ENCODE data around the gene FANCL. TPM values are rescaled to one million over a fixed set of nuclear protein-coding genes. Genes with fewer than 3 reads are reported as not detected.
A peak's percentile ranks its signal among the peaks of the same experiment; 100 is the strongest.

Gene FANCL
- polyA plus RNA-seq (2011; rRNA removed) (50.5 and 68.8 TPM in 2 replicates), polyA plus RNA-seq (2017; fragmentation: RNase III; extraction: RNeasy Plus Mini Kit Qiagen cat#74134 plus additional on column Dnase treatment) (33.8 to 34.4 TPM (median 34.1 TPM) in 3 replicates), polyA minus RNA-seq (2011; rRNA and poly(A)+ RNA removed) (24.0 and 26.7 TPM in 2 replicates)
- polyA plus RNA-seq (2012; cell fraction: cytosol; rRNA removed): 23.6 and 24.8 TPM in 2 replicates
- polyA plus RNA-seq (2012; cell fraction: nucleus; rRNA removed): 14.1 and 28.7 TPM in 2 replicates

GRCh38 chr2:58240670-58241545 lies at the start of gene FANCL:
TSS of gene FANCL (minus strand) at chr2:58241325. CDS start at chr2:58241313, 12 bp downstream.
- Histone ChIP-seq H3K4me1 (peaks cover 24% of the 10 kb centered on the region; the same call in 2 of the 3 replicates), H3K4me2 (peak within 1 kb of the TSS; percentile 94), H3K4me3 (peak within 1 kb of the TSS; percentile 88), H3K9me3 (peaks cover 2% of the 10 kb centered on the region; the same call in 1 of the 3 replicates), H3K27ac (peak within 1 kb of the TSS; percentile 96 to 97)
- ChIA-PET CTCF (interaction anchor here (0.9 to 1.0 kb wide), 2 partner anchors 207 to 335 kb away, joined by 3 read pairs; no protein-coding TSS in a partner anchor), POLR2A (interaction anchor here (0.6 to 1.2 kb wide), 5 partner anchors 15 to 207 kb away, joined by 3 to 5 read pairs (median 3); partner anchors contain the start of gene VRK2)
- peak; percentile 91 to 97 for ATAC-seq
- DNase-seq (ENCODE audit: low read depth in 1 of 2, low spot score in 1 of 2): peak; percentile 92 to 95
- peak; percentile 76 for FAIRE-seq
- under 1% methylated on average over 54 of the region's 59 CpGs for WGBS (ENCODE audit: missing lambda C conversion rate)
- TF ChIP-seq ESRRA (IDR thresholded peaks at IDR 0.05; ENCODE audit: borderline replicate concordance, low read length) (no peak), TP53 (CRISPR knock-in tag; IDR thresholded peaks at IDR 0.05) (no peak), HDAC2 (IDR thresholded peaks at IDR 0.05) (no peak), EHF (CRISPR knock-in tag; IDR thresholded peaks at IDR 0.05) (0 out of 2 replicates have a peak, but pooled peaks have one; percentile 73), PBX3 (IDR thresholded peaks at IDR 0.05) (no peak), GATA3 (IDR thresholded peaks at IDR 0.05; ENCODE audit: borderline replicate concordance) (no peak), ELK1 (IDR thresholded peaks at IDR 0.05; ENCODE audit: low read depth, low read length) (no peak), MAFK (IDR thresholded peaks at IDR 0.05; ENCODE audit: partially characterized antibody) (no peak), SMC3 (IDR thresholded peaks at IDR 0.05) (peak; percentile 31; the same call in 2 of the 3 replicates), RCOR1 (IDR thresholded peaks at IDR 0.05; ENCODE audit: low read depth, low read length) (no peak), POLR2A (IDR thresholded peaks at IDR 0.05; ENCODE audit: low read length) (peak; percentile 86), NR3C1 (IDR thresholded peaks at IDR 0.05) (no peak), CHD4 (IDR thresholded peaks at IDR 0.05; ENCODE audit: borderline replicate concordance) (no peak), FOSB (CRISPR knock-in tag; IDR thresholded peaks at IDR 0.05) (no peak), MYC (IDR thresholded peaks at IDR 0.05; ENCODE audit: borderline replicate concordance, low read length) (0 out of 2 replicates have a peak, but pooled peaks have one; percentile 10), RNF2 (IDR thresholded peaks at IDR 0.05; ENCODE audit: borderline replicate concordance, low read depth) (no peak), RFX5 (IDR thresholded peaks at IDR 0.05) (no peak), CBX8 (IDR thresholded peaks at IDR 0.05) (no peak), CTCF (IDR thresholded peaks at IDR 0.05) (no peak), RAD21 (conservative IDR thresholded peaks at IDR 0.05 in 1 of 2, IDR thresholded peaks at IDR 0.05 in 1 of 2) (peak in 1 of 2 experiments; percentile 15; a peak in 1 of 5 replicates), ZNF302 (CRISPR knock-in tag; IDR thresholded peaks at IDR 0.05) (no peak), KDM5A (IDR thresholded peaks at IDR 0.05) (no peak), SREBF2 (IDR thresholded peaks at IDR 0.05) (no peak), TFCP2L1 (CRISPR knock-in tag; IDR thresholded peaks at IDR 0.05) (no peak; the same call in 1 of the 2 replicates), MAX (IDR thresholded peaks at IDR 0.05) (peak; percentile 99), BHLHE40 (IDR thresholded peaks at IDR 0.05; ENCODE audit: low read depth, low read length) (no peak), HOXB13 (CRISPR knock-in tag; IDR thresholded peaks at IDR 0.05; ENCODE audit: low read depth) (peak; percentile 84; the same call in 1 of the 2 replicates), USF2 (IDR thresholded peaks at IDR 0.05) (no peak), PHF8 (IDR thresholded peaks at IDR 0.05; ENCODE audit: borderline replicate concordance, low read depth) (peak; percentile 97), HMGXB4 (CRISPR knock-in tag; IDR thresholded peaks at IDR 0.05; ENCODE audit: borderline replicate concordance) (no peak), ZSCAN20 (CRISPR knock-in tag; IDR thresholded peaks at IDR 0.05) (no peak), EHMT2 (IDR thresholded peaks at IDR 0.05; ENCODE audit: low read depth) (no peak), CHD2 (IDR thresholded peaks at IDR 0.05; ENCODE audit: low read length, partially characterized antibody) (no peak)

All from A549 (cell line).